AG04450 (cell line): ENCODE results near the gene RNF121. TPM values are rescaled to one million over a fixed set of nuclear protein-coding genes. Genes with fewer than 3 reads are reported as not detected.
A peak's percentile ranks its signal among the peaks of the same experiment; 100 is the strongest.
"Not testable (repeated sequence)": the region's sequence is repeated elsewhere in the genome, so short reads cannot be mapped to it uniquely, and the experiment has no call there.

Source experiments
- CTCF ChIA-PET: fragments of 300-600, 350-600 bp; formaldehyde crosslinking; extraction: SDS; loops from one replicate; lab custom pipeline; 2022; ENCODE audit warnings: antibody characterized with exemption, inconsistent platforms; lab: Charles Lee
- POLR2A ChIA-PET: fragments of 350-600 bp; formaldehyde crosslinking; extraction: SDS; loops from one replicate; lab custom pipeline; 2021; ENCODE audit warnings: antibody characterized with exemption, inconsistent platforms; lab: Yijun Ruan, JAX
- DNase-seq: peaks from one replicate; pipeline ENCODE4 v3.0.0-alpha.2; 2011; ENCODE audit warnings: low read depth, low spot score
- H3K27ac ChIP-seq: one replicate; pipeline ENCODE4 v1.5.1; 2012; ENCODE audit warnings: low read depth, low read length, control low read depth
- H3K27me3 ChIP-seq: one replicate; pipeline ENCODE4 v1.6.0; 2012; ENCODE audit warnings: low read length; ENCODE audit not compliant: control insufficient read depth, insufficient read depth
- H3K4me3 ChIP-seq: 2 replicates; pipeline ENCODE4 v1.5.1; 2011; ENCODE audit warnings: mild to moderate bottlenecking, low read depth, low read length, control low read depth
- H3K9me3 ChIP-seq: 2 replicates; pipeline ENCODE4 v1.5.1; 2012; ENCODE audit warnings: low read length; ENCODE audit not compliant: control insufficient read depth, insufficient read depth
- polyA minus RNA-seq: library from RNA; depleted of rRNA, polyadenylated mRNA; stranded (reverse); fragments of >200 nt; gene quantifications from 2 replicates; pipeline ENCODE4 v1.2.3, GENCODE V29; 2011; rRNA and poly(A)+ RNA removed
- polyA plus RNA-seq: library from polyadenylated mRNA; depleted of rRNA; stranded (reverse); fragments of >200 nt; gene quantifications from 2 replicates; pipeline ENCODE4 v1.2.3, GENCODE V29; 2011; rRNA removed
- TF ChIP-seq, protein P1 (sequence below): IDR thresholded peaks from 2 replicates; pipeline ENCODE4 v1.5.1; 2011; ENCODE audit warnings: low read depth, low read length, control low read depth, inconsistent platforms

Gene RNF121
- polyA plus RNA-seq = 47.3 and 47.8 TPM in 2 replicates
- polyA minus RNA-seq = 72.5 and 75.9 TPM in 2 replicates

DNA sequence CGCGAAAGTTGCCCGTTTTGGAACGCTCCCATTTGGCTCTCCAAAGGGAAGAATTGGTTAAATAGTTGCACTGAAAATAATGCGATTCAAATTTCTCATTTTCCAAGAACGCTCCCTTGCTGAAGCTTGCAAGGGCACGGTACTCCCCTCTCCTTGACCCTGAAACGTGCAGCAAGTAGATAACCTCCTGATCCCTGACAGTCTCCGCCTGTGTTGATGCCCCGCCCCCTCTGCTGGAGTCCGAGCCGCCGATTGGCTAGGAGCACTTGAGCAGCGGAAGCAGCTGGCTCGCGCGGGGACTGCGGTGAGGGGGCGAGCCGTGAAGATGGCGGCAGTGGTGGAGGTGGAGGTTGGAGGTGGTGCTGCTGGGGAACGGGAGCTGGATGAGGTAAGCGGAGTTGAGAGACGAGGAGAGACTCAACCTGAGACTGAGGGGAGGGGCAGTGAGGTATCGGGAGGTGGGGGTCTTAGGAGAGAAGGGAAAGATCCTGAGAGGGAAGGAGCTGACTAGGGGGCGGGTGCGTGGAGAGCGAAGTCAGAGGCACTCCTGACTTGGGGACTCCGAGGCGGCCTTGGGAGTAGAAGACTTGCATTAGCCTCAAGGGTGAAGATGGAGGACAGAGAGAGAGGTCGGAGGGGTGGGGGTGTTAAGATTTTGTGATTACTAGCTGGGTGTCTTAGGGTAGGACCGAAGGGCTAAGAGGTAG, at the start of gene RNF121:
RNF121 (plus strand) TSS at position 310 of the 707 bp plus-strand sequence; CDS start at position 326, 16 bp downstream.
- no peaks in the 10 kb centered on the region; the same call in 1 of the 2 replicates for H3K9me3 ChIP-seq
- POLR2A ChIA-PET = interaction anchor here (1.0 kb wide), 1 partner anchor 15 kb away, joined by 4 read pairs; no protein-coding TSS in a partner anchor
- peak within 1 kb of the TSS; percentile 95 for H3K27ac ChIP-seq
- TF ChIP-seq, protein P1, sequence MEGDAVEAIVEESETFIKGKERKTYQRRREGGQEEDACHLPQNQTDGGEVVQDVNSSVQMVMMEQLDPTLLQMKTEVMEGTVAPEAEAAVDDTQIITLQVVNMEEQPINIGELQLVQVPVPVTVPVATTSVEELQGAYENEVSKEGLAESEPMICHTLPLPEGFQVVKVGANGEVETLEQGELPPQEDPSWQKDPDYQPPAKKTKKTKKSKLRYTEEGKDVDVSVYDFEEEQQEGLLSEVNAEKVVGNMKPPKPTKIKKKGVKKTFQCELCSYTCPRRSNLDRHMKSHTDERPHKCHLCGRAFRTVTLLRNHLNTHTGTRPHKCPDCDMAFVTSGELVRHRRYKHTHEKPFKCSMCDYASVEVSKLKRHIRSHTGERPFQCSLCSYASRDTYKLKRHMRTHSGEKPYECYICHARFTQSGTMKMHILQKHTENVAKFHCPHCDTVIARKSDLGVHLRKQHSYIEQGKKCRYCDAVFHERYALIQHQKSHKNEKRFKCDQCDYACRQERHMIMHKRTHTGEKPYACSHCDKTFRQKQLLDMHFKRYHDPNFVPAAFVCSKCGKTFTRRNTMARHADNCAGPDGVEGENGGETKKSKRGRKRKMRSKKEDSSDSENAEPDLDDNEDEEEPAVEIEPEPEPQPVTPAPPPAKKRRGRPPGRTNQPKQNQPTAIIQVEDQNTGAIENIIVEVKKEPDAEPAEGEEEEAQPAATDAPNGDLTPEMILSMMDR = no peak
- DNase-seq = peak; percentile 81
- CTCF ChIA-PET = interaction anchor here (0.9 to 1.0 kb wide), 2 partner anchors 128 to 137 kb away, joined by 3 to 4 read pairs; no protein-coding TSS in a partner anchor
- H3K4me3 ChIP-seq = peak within 1 kb of the TSS; percentile 95
- no peaks in the 10 kb centered on the region for H3K27me3 ChIP-seq

DNA sequence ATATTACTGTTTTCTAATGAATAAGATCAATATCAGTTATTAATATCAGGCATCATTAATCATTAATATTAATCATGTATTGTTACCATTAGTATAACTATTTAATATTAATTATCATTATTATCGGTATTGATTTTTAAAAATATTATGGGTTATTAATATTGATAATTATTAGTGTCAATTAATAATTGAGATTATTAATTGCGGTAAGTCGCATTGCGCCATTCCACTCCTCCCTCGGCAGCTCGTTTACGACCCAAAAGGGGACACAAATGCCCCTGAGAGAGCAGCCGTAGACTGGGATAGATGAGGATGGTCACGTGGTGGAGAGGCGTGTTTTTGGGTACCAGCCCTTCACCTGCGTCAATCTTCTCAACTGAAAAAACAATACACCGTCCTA, 43.0 kb upstream of the RNF121 start:
- H3K9me3 ChIP-seq, POLR2A ChIA-PET, DNase-seq, H3K27ac ChIP-seq, CTCF ChIA-PET, H3K4me3 ChIP-seq, H3K27me3 ChIP-seq: not testable (repeated sequence)

DNA sequence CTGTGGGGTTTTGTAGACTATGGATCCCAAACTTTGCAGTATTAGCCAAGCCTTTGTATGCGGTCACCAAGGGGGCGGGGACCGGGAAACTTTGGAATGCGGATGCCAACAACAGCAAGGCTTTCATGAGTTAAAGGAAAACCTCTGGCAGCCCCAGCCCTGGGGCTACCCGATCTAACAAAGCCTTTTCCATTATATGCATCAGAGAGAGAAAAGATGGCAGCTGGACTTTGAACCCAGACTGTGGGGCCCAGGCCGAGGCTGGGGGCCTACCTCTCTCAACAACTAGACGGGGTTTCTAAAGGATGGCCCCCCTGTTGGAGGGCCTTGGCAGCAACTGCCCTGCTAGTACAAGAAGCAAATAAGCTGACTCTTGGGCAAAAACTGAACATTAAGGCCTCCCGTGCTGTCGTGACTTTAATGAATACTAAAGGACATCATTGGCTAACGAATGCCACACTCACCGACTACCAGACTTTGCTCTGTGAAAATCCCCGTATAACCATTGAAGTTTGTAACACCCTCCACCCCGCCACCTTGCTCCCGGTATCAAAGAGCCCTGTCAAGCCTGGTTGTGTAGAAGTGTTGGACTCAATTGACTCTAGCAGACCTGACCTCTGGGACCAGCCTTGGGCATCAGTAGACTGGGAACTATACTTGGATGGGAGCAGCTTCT, 40.4 kb upstream of the RNF121 start:
- H3K9me3 ChIP-seq, H3K4me3 ChIP-seq, H3K27ac ChIP-seq, DNase-seq, H3K27me3 ChIP-seq, POLR2A ChIA-PET, CTCF ChIA-PET: not testable (repeated sequence)

DNA sequence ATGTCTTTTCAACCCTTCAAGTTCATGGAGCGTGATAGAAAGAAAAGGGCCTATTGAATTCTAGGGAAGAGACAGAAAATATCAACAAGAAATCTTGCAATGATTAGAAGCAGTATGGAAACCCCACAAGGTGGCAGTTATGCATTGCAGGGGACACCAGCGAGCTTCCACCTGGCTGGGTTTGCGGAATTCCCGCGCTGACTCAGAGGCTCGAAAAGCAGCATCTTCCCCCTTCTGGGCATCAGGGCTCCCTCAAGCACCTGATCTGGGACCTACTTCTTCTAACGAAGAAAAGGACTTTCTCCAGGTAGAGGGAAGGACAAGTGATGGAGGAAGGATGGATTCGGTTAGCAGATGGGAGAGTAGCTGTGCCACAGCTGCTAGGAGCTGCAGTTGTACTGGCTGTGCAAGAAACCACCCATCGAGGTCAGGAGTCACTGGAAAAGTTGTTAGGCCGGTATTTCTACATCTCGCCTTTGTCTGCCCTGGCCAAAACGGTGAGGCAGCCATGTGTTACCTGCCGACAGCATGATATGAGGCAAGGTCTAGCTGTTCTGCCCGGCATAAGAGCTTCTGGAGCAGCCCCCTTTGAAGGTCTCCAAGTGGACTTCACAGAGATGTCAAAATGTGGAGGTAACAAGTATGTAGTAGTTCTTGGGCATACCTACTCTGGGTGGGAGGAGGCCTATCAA, 39.5 kb upstream of the RNF121 start:
- POLR2A ChIA-PET, H3K9me3 ChIP-seq, H3K27me3 ChIP-seq, H3K4me3 ChIP-seq, CTCF ChIA-PET, DNase-seq, H3K27ac ChIP-seq: not testable (repeated sequence)

DNA sequence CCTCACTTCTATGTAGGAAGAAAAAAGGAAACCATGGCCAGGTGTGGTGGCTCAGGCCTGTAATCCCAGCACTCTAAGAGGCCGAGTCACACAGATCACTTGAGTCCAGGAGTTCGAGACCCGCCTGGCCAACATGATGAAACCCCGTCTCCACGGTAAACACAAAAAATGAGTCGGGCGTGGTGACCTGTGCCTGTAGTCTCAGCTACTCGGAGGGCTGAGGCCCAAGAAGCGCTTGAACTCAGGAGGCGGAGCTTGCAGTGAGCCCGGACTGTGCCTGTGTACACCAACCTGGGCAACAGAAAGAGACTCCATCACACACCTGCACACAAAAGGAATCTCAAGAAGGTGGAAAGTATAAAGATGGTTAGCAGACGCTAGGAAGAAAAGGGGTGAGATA, 32.9 kb upstream of the RNF121 start:
- POLR2A ChIA-PET = no interaction called here
- no peak overlapping the region for H3K27ac ChIP-seq
- no peak for DNase-seq
- TF ChIP-seq, protein P1 = no peak
- H3K27me3 ChIP-seq = no peaks in the 10 kb centered on the region
- H3K4me3 ChIP-seq = no peak overlapping the region
- CTCF ChIA-PET = no interaction called here
- no peaks in the 10 kb centered on the region; the same call in 1 of the 2 replicates for H3K9me3 ChIP-seq

DNA sequence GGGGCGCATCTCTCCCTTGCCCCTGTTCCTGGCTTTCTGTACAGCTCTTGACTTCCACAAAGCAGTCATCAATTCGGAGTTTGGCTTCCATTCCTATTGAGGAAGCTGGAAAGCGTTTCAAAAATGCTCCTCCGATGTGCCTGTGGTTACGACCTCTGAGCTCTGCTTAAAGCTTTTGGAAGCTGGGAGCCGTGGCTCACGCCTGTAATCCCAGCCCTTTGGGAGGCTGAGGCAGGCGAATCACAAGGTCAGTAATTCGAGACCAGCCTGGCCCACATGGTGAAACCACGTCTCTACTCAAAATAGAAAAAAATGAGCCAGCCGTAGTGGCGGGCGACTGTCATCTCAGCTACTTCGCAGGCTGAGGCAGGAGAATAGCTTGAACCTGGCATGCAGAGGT, 27.7 kb upstream of the RNF121 start:
- POLR2A ChIA-PET, H3K27me3 ChIP-seq, CTCF ChIA-PET, H3K9me3 ChIP-seq, H3K27ac ChIP-seq, H3K4me3 ChIP-seq: not testable (repeated sequence)
- peak; percentile 23 for DNase-seq
